HG02610 (cell line): Measurements from ENCODE around the gene VPS45.
"Not testable (repeated sequence)": the region's sequence is repeated elsewhere in the genome, so short reads cannot be mapped to it uniquely, and the experiment has no call there.

Source experiments
- ATAC-seq: cut with Tn5 transposase; IDR thresholded peaks from one replicate; pipeline ENCODE4 v1.9.1; 2021; ENCODE audit warnings: mild to moderate bottlenecking, moderate library complexity; ENCODE audit not compliant: unreplicated experiment

Gene VPS45

GRCh38 chr1:150185481-150185880, 117.9 kb downstream of the VPS45 start:
- ATAC-seq = no peak

DNA sequence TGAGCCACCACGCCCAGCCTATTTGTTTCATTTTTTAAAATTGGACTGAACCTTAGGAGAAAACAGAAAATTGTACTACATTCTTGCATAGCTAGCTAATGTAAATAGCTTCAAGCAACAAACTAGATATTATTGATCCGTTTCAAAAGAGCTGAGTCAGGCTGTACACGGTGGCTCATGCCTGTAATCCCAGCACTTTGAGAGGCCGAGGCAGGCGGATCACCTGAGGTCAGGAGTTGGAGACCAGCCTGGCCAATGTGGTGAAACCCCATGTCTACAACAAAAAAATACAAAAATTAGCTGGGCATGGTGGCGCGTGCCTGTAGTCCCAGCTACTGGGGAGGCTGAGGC, 118.8 kb downstream of the VPS45 start:
- not testable (repeated sequence) for ATAC-seq

DNA sequence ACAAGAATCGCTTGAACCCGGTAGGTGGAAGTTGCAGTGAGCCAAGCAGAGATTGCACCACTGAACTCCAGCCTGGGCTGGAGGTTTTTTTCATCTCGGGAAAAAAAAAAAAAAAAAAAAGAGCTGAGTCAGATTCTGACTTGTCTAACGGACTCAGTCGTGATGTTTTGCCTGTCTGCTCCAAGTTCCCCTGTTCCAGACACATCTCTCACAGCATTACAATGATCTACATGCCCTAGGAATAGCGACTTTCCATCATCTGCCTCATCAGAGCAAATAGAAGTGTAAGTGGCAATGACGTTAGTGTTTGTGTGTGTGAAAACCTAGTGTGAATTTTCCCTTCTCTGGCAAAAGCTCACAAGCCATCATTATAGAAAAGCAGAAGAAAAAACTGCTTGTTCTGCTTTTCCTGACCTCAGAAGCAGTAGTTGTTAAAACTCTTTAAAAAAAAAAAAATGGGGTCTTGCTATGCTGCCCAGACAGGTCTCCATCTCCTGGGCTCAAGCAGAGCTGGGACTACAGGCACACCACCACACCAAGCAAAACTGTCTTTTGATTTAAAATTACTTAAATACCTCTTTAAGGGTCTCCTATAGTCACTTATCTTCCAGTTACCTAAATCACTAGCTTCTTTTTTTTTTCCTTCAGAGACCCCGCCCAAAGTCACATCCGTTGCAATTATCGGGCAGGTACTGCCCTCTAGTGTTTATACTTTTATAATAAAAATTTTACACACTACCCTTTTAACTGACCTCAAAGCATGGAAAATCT, 119.4 kb downstream of the VPS45 start:
- ATAC-seq = no peak

- no peak for ATAC-seq
Observed at GRCh38 chr1:150187560-150187931, 120.0 kb downstream of the VPS45 start.

DNA sequence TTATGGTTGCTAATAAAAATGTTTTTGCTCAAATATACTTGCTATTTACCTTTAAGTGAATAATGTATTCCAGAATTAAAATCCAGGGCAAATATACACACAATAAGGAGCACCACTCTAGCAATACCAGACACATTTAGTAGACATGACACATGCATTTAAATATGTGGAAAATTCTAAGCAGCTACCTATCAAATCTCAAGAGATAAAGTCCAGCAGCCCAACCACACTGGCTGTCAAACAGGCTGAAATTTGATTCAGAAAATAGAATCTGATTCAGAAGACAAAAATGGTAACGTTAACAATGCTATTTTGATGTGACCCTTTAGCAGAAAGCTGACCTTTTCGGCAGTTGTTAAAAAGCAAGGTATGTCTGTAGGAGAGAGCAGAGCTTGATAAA, 124.4 kb downstream of the VPS45 start:
- ATAC-seq = no peak

- ATAC-seq = no peak
Observed at GRCh38 chr1:150194381-150195031, 126.9 kb downstream of the VPS45 start.
